ENCODE measurements around the gene ASMT. TPM values are rescaled to one million over a fixed set of nuclear protein-coding genes. Genes with fewer than 3 reads are reported as not detected.

ASMT gene
- total and polyA plus RNA-seq, 2 of the 4 experiments (the other 2 are of a cell fraction): not detected

- dilution Hi-C loops (cut with HindIII; ENCODE audit: low sequenced_read_pairs, unreplicated experiment): no loop called here
- no peak for DNase-seq
- H4K20me1 ChIP-seq (ENCODE audit: insufficient read depth, low read length): peaks cover 48% of the 10 kb centered on the region
Observed at GRCh38 chrX:1598021-1598875, 16.6 kb upstream of the ASMT start.

More at GRCh38 chrX:1598021-1598875, 16.6 kb upstream of the ASMT start:
- ChIA-PET POLR2A (ENCODE audit: unreplicated experiment) (no interaction called here), CTCF (no interaction called here)
- intact Hi-C loops (cut with micrococcal nuclease): no loop called here
- Histone ChIP-seq H2BK120ac (ENCODE audit: low read depth, low read length) (no peak overlapping the region), H3K27me3 (ENCODE audit: control insufficient read depth, insufficient read depth, low read length) (no peaks in the 10 kb centered on the region), H2AK9ac (replicated peaks; ENCODE audit: low read depth, low read length, poor library complexity) (no peak overlapping the region), H3K4me1 (ENCODE audit: control insufficient read depth, insufficient read depth, low read length) (no peaks in the 10 kb centered on the region; the same call in 1 of the 2 replicates), H3K23ac (ENCODE audit: low read depth, low read length) (no peak overlapping the region), H4K8ac (ENCODE audit: low read depth in 2 of 2, low read length in 2 of 2) (no peak overlapping the region), H3K4ac (ENCODE audit: low read depth, low read length) (no peak overlapping the region), H3K56ac (ENCODE audit: extremely low read depth, insufficient read depth, low read length) (no peak overlapping the region), H3K9ac (ENCODE audit: low read depth, low read length) (no peak overlapping the region), H2BK5ac (ENCODE audit: low read depth, low read length, poor library complexity, severe bottlenecking) (no peak overlapping the region), H3K14ac (replicated peaks; ENCODE audit: low read depth, low read length) (no peak overlapping the region), H4K91ac (ENCODE audit: insufficient read depth, low read depth, low read length) (no peak overlapping the region), H2AK5ac (ENCODE audit: low read depth, low read length) (no peak overlapping the region), H3K79me1 (ENCODE audit: low read depth in 1 of 2, low read length in 2 of 2) (peaks cover 7 to 24% of the 10 kb centered on the region in 2 experiments), H3K9me3 (ENCODE audit: control insufficient read depth, insufficient read depth, low read length) (peaks cover 5% of the 10 kb centered on the region; the same call in 1 of the 2 replicates), H3K27ac (ENCODE audit: insufficient read depth, low read length) (no peak overlapping the region), H2AFZ (replicated peaks; ENCODE audit: low read length, poor library complexity) (no peak overlapping the region), H3K4me2 (ENCODE audit: low read depth, low read length) (no peak overlapping the region), H3K18ac (ENCODE audit: low read depth, low read length) (no peak overlapping the region), H3K36me3 (ENCODE audit: control insufficient read depth, insufficient read depth, low read length) (peaks cover 89% of the 10 kb centered on the region), H2BK15ac (ENCODE audit: low read depth, low read length) (no peak overlapping the region), H3K9me1 (ENCODE audit: insufficient read depth, low read length) (no peaks in the 10 kb centered on the region; the same call in 1 of the 2 replicates), H2BK20ac (ENCODE audit: low read depth, low read length) (no peak overlapping the region), H4K5ac (ENCODE audit: low read depth, low read length) (no peak overlapping the region), H3K4me3 (ENCODE audit: insufficient read depth, low read depth, low read length) (no peak overlapping the region)
- 93% methylated on average over 30 of the region's 50 CpGs; no CpG with 5 or more reads in 1 of the 2 experiments for WGBS, 2 experiments (ENCODE audit: extremely low coverage in 2 of 2, insufficient read length in 1 of 2)
- in situ Hi-C loops (cut with MboI; ENCODE audit: low sequenced_read_pairs): loop anchor here (25.0 kb wide), 1 partner anchor 136 kb away; the partner anchor contains the start of gene ASMTL
- TF ChIP-seq MAZ (IDR thresholded peaks at IDR 0.05; ENCODE audit: borderline replicate concordance, low read depth, low read length): no peak
- TF ChIP-seq, protein P1, sequence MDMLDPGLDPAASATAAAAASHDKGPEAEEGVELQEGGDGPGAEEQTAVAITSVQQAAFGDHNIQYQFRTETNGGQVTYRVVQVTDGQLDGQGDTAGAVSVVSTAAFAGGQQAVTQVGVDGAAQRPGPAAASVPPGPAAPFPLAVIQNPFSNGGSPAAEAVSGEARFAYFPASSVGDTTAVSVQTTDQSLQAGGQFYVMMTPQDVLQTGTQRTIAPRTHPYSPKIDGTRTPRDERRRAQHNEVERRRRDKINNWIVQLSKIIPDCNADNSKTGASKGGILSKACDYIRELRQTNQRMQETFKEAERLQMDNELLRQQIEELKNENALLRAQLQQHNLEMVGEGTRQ (IDR thresholded peaks at IDR 0.05; ENCODE audit: low read depth, low read length): no peak
- no peak for TF ChIP-seq MXI1 (IDR thresholded peaks at IDR 0.05; ENCODE audit: borderline replicate concordance, low read depth, low read length)
- no peak for TF ChIP-seq MAFK (IDR thresholded peaks at IDR 0.05; ENCODE audit: low read depth, low read length)
- no peak for TF ChIP-seq POLR2A (IDR thresholded peaks at IDR 0.05; ENCODE audit: low read depth, low read length)
- no peak for TF ChIP-seq BHLHE40 (IDR thresholded peaks at IDR 0.05; ENCODE audit: low read depth, low read length)
- no peak for TF ChIP-seq FOS (IDR thresholded peaks at IDR 0.05; ENCODE audit: low read depth, low read length)
- TF ChIP-seq RFX5 (IDR thresholded peaks at IDR 0.05; ENCODE audit: low read depth, low read length): no peak
- BruUV-seq (replicated peaks): no TSS peak
- ATAC-seq (ENCODE audit: low read depth): no peak

Data from IMR-90 (cell line).